ENCODE results near the gene ARHGAP5. TPM values are rescaled to one million over a fixed set of nuclear protein-coding genes. Genes with fewer than 3 reads are reported as not detected.

Gene ARHGAP5
- total RNA-seq, 1 experiment from 2014 or later: 63.0 TPM

GRCh38 chr14:32085845-32086383 is 8.8 kb downstream of the ARHGAP5 start:
- TF ChIP-seq POLR2AphosphoS5 (IDR thresholded peaks at IDR 0.05; ENCODE audit: low read depth, low read length) (no peak), SIN3A (IDR thresholded peaks at IDR 0.05; ENCODE audit: borderline replicate concordance, insufficient read depth, low read depth, low read length) (no peak), CTCF (IDR thresholded peaks at IDR 0.05) (no peak), TCF7L2 (IDR thresholded peaks at IDR 0.05; ENCODE audit: low read depth, low read length) (no peak), REST (IDR thresholded peaks at IDR 0.05; ENCODE audit: insufficient read depth in 1 of 2, low read depth in 2 of 2, low read length in 1 of 2) (no peak)
- Histone ChIP-seq H3K9me3 (ENCODE audit: control insufficient read depth, insufficient read depth, low read depth, low read length) (no peaks in the 10 kb centered on the region), H3K27ac (ENCODE audit: low read length) (no peak overlapping the region), H3K4me1 (ENCODE audit: control insufficient read depth, insufficient read depth, low read length) (peaks cover 37% of the 10 kb centered on the region), H3K36me3 (ENCODE audit: control insufficient read depth, insufficient read depth, low read length) (peaks cover 2% of the 10 kb centered on the region; the same call in 1 of the 2 replicates), H3K27me3 (ENCODE audit: control insufficient read depth, insufficient read depth, low read length) (no peaks in the 10 kb centered on the region), H3K4me3 (ENCODE audit: low read depth in 2 of 2, low read length in 2 of 2) (no peak overlapping the region)
- no TSS peak for BruUV-seq (replicated peaks)
- DNase-seq (ENCODE audit: low read depth, low spot score): no peak
- in situ Hi-C loops (cut with HindIII; ENCODE audit: low pct_unique_long_range_greater_than_20kb, low sequenced_read_pairs) (no loop called here), intact Hi-C loops (cut with micrococcal nuclease; ENCODE audit: unreplicated experiment) (no loop called here)
- CTCF ChIA-PET: no interaction called here
- ATAC-seq: no peak
- POLR2A ChIA-PET: no interaction called here

GRCh38 chr14:32087173-32087861 is 10.2 kb downstream of the ARHGAP5 start:
- intact Hi-C loops (cut with micrococcal nuclease; ENCODE audit: unreplicated experiment) (no loop called here), in situ Hi-C loops (cut with HindIII; ENCODE audit: low pct_unique_long_range_greater_than_20kb, low sequenced_read_pairs) (no loop called here)
- H3K27ac ChIP-seq (ENCODE audit: low read length): no peak overlapping the region
- H3K27me3 ChIP-seq (ENCODE audit: control insufficient read depth, insufficient read depth, low read length): no peaks in the 10 kb centered on the region
- ChIA-PET CTCF (no interaction called here), POLR2A (no interaction called here)
- no peak overlapping the region for H3K4me3 ChIP-seq (ENCODE audit: low read depth in 2 of 2, low read length in 2 of 2)
- no peak for DNase-seq (ENCODE audit: low read depth, low spot score)
- peak; percentile 74 for ATAC-seq
- TF ChIP-seq CTCF (IDR thresholded peaks at IDR 0.05) (no peak), POLR2AphosphoS5 (IDR thresholded peaks at IDR 0.05; ENCODE audit: low read depth, low read length) (no peak), SIN3A (IDR thresholded peaks at IDR 0.05; ENCODE audit: borderline replicate concordance, insufficient read depth, low read depth, low read length) (no peak), TCF7L2 (IDR thresholded peaks at IDR 0.05; ENCODE audit: low read depth, low read length) (no peak), REST (IDR thresholded peaks at IDR 0.05; ENCODE audit: insufficient read depth in 1 of 2, low read depth in 2 of 2, low read length in 1 of 2) (no peak)
- H3K4me1 ChIP-seq (ENCODE audit: control insufficient read depth, insufficient read depth, low read length): peaks cover 33% of the 10 kb centered on the region
- no peaks in the 10 kb centered on the region for H3K9me3 ChIP-seq (ENCODE audit: control insufficient read depth, insufficient read depth, low read depth, low read length)
- BruUV-seq (replicated peaks): no TSS peak
- peaks cover 2% of the 10 kb centered on the region; the same call in 1 of the 2 replicates for H3K36me3 ChIP-seq (ENCODE audit: control insufficient read depth, insufficient read depth, low read length)

Data from Panc1 (cell line).